ENCODE measurements around the gene PIGK. TPM values are rescaled to one million over a fixed set of nuclear protein-coding genes. Genes with fewer than 3 reads are reported as not detected.
A peak's percentile ranks its signal among the peaks of the same experiment; 100 is the strongest.
"Not testable (repeated sequence)": the region's sequence is repeated elsewhere in the genome, so short reads cannot be mapped to it uniquely, and the experiment has no call there.

The PIGK gene
- total RNA-seq, 4 donors from 2014 or later = 10.9 to 23.0 (median 14.4) TPM

DNA sequence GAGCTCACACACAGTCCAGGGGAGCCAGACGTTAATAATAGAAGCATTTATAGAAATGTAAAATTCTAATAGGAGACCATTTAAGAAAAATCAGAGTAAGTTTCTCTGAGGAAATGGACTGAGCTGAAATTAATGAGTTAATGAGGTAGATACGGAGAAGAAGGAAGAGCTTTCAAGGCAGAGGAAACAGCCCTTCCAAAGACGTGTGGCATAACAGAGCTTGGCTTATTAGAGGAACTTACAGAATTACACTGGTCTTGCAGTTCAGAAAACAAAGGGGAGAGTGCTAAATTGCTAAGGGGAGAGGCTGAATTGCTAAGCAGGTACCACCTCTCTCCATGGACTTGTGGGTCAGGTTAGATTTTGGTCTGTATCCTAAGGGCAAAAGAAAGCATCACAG is 8.2 kb upstream of the PIGK start:
- TF ChIP-seq, protein P1, sequence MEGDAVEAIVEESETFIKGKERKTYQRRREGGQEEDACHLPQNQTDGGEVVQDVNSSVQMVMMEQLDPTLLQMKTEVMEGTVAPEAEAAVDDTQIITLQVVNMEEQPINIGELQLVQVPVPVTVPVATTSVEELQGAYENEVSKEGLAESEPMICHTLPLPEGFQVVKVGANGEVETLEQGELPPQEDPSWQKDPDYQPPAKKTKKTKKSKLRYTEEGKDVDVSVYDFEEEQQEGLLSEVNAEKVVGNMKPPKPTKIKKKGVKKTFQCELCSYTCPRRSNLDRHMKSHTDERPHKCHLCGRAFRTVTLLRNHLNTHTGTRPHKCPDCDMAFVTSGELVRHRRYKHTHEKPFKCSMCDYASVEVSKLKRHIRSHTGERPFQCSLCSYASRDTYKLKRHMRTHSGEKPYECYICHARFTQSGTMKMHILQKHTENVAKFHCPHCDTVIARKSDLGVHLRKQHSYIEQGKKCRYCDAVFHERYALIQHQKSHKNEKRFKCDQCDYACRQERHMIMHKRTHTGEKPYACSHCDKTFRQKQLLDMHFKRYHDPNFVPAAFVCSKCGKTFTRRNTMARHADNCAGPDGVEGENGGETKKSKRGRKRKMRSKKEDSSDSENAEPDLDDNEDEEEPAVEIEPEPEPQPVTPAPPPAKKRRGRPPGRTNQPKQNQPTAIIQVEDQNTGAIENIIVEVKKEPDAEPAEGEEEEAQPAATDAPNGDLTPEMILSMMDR (IDR thresholded peaks at IDR 0.05) = no peak
- ATAC-seq (ENCODE audit: low FRiP score) = no peak

DNA sequence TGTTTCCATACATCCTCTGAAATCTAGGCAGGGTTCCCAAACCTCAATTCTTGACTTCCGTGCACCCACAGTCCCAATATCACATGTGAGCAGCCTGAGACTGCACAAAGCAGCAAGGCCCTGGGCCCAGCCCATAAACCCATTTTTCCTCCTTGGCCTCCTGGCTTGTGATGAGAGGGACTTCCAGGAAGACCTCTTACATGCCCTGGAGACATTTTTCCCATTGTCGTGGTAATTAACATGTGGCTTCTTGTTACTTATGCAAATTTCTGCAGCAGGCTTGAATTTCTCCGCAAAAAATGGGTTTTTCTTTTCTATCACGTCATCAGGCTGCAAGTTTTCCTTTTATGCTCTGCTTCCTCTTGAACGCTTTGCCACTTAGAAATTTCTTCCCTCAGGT is 3.3 kb upstream of the PIGK start:
- no peak for DNase-seq (ENCODE audit: low spot score)
- TF ChIP-seq, protein P1 (IDR thresholded peaks at IDR 0.05) = no peak
- no peak for ATAC-seq (ENCODE audit: low FRiP score)

More for the DNA sequence above, 8.2 kb upstream of the PIGK start:
- no peak for DNase-seq (ENCODE audit: low spot score)

DNA sequence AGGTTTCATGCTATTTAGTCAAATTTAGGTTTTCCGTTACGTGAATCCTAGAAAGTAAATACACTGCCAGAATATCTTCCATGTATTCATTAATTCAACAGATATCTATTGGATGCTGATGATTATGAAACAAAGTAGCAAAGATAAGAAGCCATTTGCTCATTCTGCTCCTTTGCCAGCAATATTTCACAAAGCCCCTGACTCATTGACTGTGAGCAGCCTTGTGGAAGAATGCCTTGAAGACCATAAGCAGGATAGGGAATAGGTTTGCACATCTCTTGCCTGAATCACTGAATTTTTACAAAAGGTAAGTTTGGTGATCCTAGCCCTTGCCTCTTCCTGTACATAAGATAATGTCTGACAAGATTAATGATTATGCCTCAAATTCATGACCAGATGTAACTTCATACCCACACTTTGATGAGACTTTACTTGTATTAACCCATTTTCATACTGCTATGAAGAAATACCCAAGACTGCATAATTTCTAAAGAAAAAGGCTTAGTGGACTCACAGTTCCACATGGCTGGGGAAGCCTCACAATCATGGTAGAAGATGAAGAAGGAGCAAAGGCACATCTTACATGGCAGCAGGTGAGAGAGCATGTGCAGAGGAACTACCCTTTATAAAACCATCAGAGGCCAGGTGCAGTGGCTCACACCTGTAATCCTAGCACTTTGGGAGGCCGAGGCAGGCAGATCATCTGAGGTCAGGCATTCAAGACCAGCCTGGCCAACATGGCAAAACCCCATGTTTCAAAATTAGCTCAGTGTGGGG is 1.6 kb upstream of the PIGK start:
- TF ChIP-seq, protein P1 (IDR thresholded peaks at IDR 0.05) = no peak
- ATAC-seq (ENCODE audit: low FRiP score) = no peak

DNA sequence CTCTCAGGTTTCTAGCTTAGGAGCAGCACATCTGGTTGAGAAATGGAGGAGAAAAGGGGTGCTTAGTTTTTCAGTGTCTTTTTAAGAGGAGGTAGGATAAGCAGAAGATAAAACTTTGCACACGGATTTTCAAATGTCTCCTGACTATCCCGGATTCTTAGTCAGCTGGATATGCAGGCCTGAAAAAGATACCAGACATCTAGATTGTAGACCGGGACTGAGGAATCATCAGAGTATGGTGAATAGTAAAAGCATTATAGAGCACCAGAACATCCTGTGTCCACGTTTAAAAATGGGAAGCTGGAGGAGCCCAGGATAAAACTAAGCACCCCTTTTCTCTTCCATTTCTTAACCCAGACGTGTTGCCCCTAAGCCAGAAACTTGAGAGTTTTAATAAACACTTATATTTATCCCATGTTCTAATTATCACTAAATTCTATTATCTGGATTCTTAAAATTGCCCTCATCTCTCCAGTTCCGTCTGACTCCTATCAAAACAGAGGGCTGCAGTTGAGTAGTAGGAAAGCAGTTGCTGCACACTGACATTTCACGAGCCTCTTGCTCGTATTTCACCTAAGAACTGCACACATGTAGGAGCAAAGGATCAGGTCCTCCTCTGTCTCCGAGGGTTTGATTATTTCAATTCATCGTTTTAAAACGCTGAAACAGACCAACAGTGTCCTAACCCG is 609 bp downstream of the PIGK start:
- TF ChIP-seq, protein P1 (IDR thresholded peaks at IDR 0.05) = no peak
- ATAC-seq (ENCODE audit: low FRiP score) (peak; percentile 56), DNase-seq (ENCODE audit: low spot score) (no peak)

More for the DNA sequence above, 1.6 kb upstream of the PIGK start:
- no peak for DNase-seq (ENCODE audit: low spot score)

- ATAC-seq (ENCODE audit: low FRiP score); DNase-seq (ENCODE audit: low spot score): not testable (repeated sequence)
Measured at GRCh38 chr1:77204043-77204442, 15.2 kb downstream of the PIGK start.

- TF ChIP-seq, protein P1 (IDR thresholded peaks at IDR 0.05) = no peak
- no peak for DNase-seq (ENCODE audit: low spot score)
Measured at GRCh38 chr1:77202751-77203150, 16.5 kb downstream of the PIGK start.

DNA sequence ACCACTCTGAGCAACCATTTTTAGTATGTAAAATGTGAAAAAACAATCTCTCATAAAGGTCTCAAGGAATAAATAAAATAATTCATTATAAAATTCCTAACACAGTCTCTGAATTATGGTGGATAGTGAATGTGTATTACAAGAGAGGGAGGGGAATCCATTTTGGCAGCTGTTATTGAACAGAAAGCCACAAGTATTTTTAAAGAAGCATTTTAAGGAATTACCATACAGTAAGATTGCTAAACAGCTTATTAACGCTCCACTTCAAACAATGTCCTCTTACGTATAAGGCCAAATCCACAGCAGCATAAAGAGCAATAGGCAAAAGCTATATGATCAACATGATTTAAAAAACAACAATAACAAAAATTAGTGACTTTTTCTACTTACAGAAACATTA is 18.4 kb downstream of the PIGK start:
- TF ChIP-seq, protein P1 (IDR thresholded peaks at IDR 0.05) = no peak
- DNase-seq (ENCODE audit: low spot score) (no peak), ATAC-seq (ENCODE audit: low FRiP score) (no peak)

More at GRCh38 chr1:77202751-77203150, 16.5 kb downstream of the PIGK start:
- ATAC-seq (ENCODE audit: low FRiP score) = no peak

Measured in omental fat pad (tissue), 4 donors.